ENCODE results near the gene MSN.

- TF ChIP-seq EZH2 (IDR thresholded peaks at IDR 0.05; ENCODE audit: low read length, unreplicated experiment): no peak
- TF ChIP-seq CTCF (conservative IDR thresholded peaks at IDR 0.05; ENCODE audit: low read depth, low read length): no peak
Measured at GRCh38 chrX:65667157-65667502, 324 bp upstream of the MSN start.

Data from PC-3 (cell line).